ENCODE data around the gene ELMO1. TPM values are rescaled to one million over a fixed set of nuclear protein-coding genes. Genes with fewer than 3 reads are reported as not detected.

ELMO1 gene
- total and polyA plus RNA-seq, 2 of the 13 experiments (the other 11 are each of a cell fraction or from before 2014, with no cell fraction given), result 0.11 to 0.17 TPM

DNA sequence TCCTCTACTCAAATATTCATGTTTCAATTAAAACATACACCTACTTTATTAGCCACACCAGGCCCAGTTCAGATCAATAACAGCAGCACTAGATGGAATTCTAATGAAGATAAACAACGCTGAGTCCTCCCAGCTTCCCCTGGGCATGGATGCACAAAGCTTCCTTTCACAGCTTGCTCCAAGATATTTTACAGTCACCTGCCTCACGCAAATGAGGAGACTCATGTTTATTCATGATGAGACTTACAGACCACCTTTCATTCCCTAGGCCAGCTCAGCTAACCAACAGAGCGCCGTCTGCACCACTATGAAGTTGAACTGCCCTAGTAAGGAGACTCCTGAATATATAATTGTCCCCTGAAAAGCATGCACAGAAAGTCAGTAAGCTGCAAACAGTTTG, 441.4 kb downstream of the ELMO1 start:
- H3K79me2 ChIP-seq (ENCODE audit: insufficient read depth, low read length), result no peaks in the 10 kb centered on the region
- no peaks in the 10 kb centered on the region for H3K9me3 ChIP-seq (ENCODE audit: low read length)
- DNase-seq (ENCODE audit: low spot score), result no peak
- no peaks in the 10 kb centered on the region for H3K36me3 ChIP-seq (replicated peaks in 1 of 2; ENCODE audit: control insufficient read depth in 1 of 2, insufficient read depth in 2 of 2, low read length in 2 of 2)
- H3K27ac ChIP-seq (ENCODE audit: extremely low read length, insufficient read depth, low read length), result no peak overlapping the region
- WGBS (ENCODE audit: low lambda C conversion rate), result 82% methylated on average over 4 of the region's 4 CpGs
- no peaks in the 10 kb centered on the region for H3K27me3 ChIP-seq (ENCODE audit: control insufficient read depth in 1 of 2, insufficient read depth in 2 of 2, low read length in 2 of 2)
- H4K20me1 ChIP-seq (ENCODE audit: insufficient read depth, low read length), result no peaks in the 10 kb centered on the region
- no peak for ATAC-seq
- CTCF ChIA-PET (ENCODE audit: low intra/inter-chr PET ratio, low total read pairs), result no interaction called here
- intact Hi-C loops (cut with micrococcal nuclease; ENCODE audit: unreplicated experiment) (no loop called here), in situ Hi-C loops (cut with HindIII; ENCODE audit: extremely low pct_ligation_motif_present, low pct_unique_long_range_greater_than_20kb) (no loop called here)
- no TSS peak for BruUV-seq (replicated peaks)
- H3K9ac ChIP-seq (ENCODE audit: insufficient read depth, low read depth, low read length), result no peak overlapping the region
- FAIRE-seq, result no peak
- no peak overlapping the region for H3K4me2 ChIP-seq (ENCODE audit: low read depth, low read length)
- TF ChIP-seq, protein P1, sequence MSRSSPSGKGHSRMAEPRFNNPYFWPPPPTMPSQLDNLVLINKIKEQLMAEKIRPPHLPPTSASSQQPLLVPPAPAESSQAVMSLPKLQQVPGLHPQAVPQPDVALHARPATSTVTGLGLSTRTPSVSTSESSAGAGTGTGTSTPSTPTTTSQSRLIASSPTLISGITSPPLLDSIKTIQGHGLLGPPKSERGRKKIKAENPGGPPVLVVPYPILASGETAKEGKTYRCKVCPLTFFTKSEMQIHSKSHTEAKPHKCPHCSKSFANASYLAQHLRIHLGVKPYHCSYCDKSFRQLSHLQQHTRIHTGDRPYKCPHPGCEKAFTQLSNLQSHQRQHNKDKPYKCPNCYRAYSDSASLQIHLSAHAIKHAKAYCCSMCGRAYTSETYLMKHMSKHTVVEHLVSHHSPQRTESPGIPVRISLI (CRISPR knock-in tag; IDR thresholded peaks at IDR 0.05; ENCODE audit: borderline replicate concordance), result no peak
- no peak overlapping the region for H2AFZ ChIP-seq (ENCODE audit: low read length)
- POLR2A ChIA-PET, result interaction anchor here (1.5 kb wide), 1 partner anchor 36 kb away, joined by 4 read pairs; no protein-coding TSS in a partner anchor
- no peak overlapping the region for H3K4me3 ChIP-seq (replicated peaks in 1 of 3; ENCODE audit: insufficient read depth in 1 of 3, low read depth in 2 of 3, low read length in 3 of 3)
- H3K4me1 ChIP-seq (ENCODE audit: insufficient read depth, low read length), result peaks cover 23% of the 10 kb centered on the region

DNA sequence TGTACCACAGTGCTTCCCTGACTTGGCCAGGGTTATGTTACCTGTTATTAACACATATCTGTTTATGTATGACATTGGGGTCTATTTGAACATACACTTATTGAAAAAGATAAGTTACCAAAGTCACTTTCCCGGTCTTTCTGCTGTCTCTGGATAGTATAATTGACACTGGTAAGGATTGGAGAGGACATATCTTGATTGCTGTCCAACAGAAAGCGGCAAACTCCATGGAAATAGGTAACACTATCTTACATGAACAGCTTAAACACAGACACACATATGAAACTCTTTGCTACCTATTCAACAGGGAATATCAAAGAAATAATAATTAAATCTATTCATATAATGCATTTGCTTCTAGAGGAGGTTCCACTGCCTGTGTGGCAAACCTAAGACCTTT, 441.9 kb downstream of the ELMO1 start:
- H3K27me3 ChIP-seq (ENCODE audit: control insufficient read depth in 1 of 2, insufficient read depth in 2 of 2, low read length in 2 of 2), result no peaks in the 10 kb centered on the region
- no peaks in the 10 kb centered on the region for H3K79me2 ChIP-seq (ENCODE audit: insufficient read depth, low read length)
- H3K36me3 ChIP-seq (replicated peaks in 1 of 2; ENCODE audit: control insufficient read depth in 1 of 2, insufficient read depth in 2 of 2, low read length in 2 of 2), result no peaks in the 10 kb centered on the region
- H3K9ac ChIP-seq (ENCODE audit: insufficient read depth, low read depth, low read length), result no peak overlapping the region
- 55% methylated on average over 2 of the region's 2 CpGs for WGBS (ENCODE audit: low lambda C conversion rate)
- no peak overlapping the region for H3K4me3 ChIP-seq (replicated peaks in 1 of 3; ENCODE audit: insufficient read depth in 1 of 3, low read depth in 2 of 3, low read length in 3 of 3)
- no peak overlapping the region for H3K4me2 ChIP-seq (ENCODE audit: low read depth, low read length)
- no peak for ATAC-seq
- no peak overlapping the region for H3K27ac ChIP-seq (ENCODE audit: extremely low read length, insufficient read depth, low read length)
- FAIRE-seq, result no peak
- CTCF ChIA-PET (ENCODE audit: low intra/inter-chr PET ratio, low total read pairs), result no interaction called here
- POLR2A ChIA-PET, result interaction anchor here (1.0 kb wide), 1 partner anchor 35 kb away, joined by 3 read pairs; no protein-coding TSS in a partner anchor
- in situ Hi-C loops (cut with HindIII; ENCODE audit: extremely low pct_ligation_motif_present, low pct_unique_long_range_greater_than_20kb), result no loop called here
- intact Hi-C loops (cut with micrococcal nuclease; ENCODE audit: unreplicated experiment), result no loop called here
- no TSS peak for BruUV-seq (replicated peaks)
- no peaks in the 10 kb centered on the region for H4K20me1 ChIP-seq (ENCODE audit: insufficient read depth, low read length)
- DNase-seq (ENCODE audit: low spot score), result no peak
- H2AFZ ChIP-seq (ENCODE audit: low read length), result no peak overlapping the region
- H3K4me1 ChIP-seq (ENCODE audit: insufficient read depth, low read length), result peaks cover 26% of the 10 kb centered on the region
- no peaks in the 10 kb centered on the region for H3K9me3 ChIP-seq (ENCODE audit: low read length)
- no peak for TF ChIP-seq IRX3 (CRISPR knock-in tag; IDR thresholded peaks at IDR 0.05; ENCODE audit: borderline replicate concordance, low read depth)
- TF ChIP-seq ZSCAN20 (CRISPR knock-in tag; IDR thresholded peaks at IDR 0.05; ENCODE audit: borderline replicate concordance), result no peak
- TF ChIP-seq, protein P2, sequence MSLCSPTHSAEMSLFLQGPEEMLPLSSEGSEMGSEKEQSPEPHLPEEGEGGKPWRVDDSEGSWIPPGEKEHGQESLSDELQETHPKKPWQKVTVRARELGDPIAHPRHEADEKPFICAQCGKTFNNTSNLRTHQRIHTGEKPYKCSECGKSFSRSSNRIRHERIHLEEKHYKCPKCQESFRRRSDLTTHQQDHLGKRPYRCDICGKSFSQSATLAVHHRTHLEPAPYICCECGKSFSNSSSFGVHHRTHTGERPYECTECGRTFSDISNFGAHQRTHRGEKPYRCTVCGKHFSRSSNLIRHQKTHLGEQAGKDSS (CRISPR knock-in tag; IDR thresholded peaks at IDR 0.05; ENCODE audit: borderline replicate concordance, low read depth), result no peak
- no peak for TF ChIP-seq MAFG (CRISPR knock-in tag; IDR thresholded peaks at IDR 0.05)
- TF ChIP-seq ZNF251 (CRISPR knock-in tag; IDR thresholded peaks at IDR 0.05), result no peak
- TF ChIP-seq ZC3H13 (CRISPR knock-in tag; IDR thresholded peaks at IDR 0.05), result no peak
- TF ChIP-seq, protein P3, sequence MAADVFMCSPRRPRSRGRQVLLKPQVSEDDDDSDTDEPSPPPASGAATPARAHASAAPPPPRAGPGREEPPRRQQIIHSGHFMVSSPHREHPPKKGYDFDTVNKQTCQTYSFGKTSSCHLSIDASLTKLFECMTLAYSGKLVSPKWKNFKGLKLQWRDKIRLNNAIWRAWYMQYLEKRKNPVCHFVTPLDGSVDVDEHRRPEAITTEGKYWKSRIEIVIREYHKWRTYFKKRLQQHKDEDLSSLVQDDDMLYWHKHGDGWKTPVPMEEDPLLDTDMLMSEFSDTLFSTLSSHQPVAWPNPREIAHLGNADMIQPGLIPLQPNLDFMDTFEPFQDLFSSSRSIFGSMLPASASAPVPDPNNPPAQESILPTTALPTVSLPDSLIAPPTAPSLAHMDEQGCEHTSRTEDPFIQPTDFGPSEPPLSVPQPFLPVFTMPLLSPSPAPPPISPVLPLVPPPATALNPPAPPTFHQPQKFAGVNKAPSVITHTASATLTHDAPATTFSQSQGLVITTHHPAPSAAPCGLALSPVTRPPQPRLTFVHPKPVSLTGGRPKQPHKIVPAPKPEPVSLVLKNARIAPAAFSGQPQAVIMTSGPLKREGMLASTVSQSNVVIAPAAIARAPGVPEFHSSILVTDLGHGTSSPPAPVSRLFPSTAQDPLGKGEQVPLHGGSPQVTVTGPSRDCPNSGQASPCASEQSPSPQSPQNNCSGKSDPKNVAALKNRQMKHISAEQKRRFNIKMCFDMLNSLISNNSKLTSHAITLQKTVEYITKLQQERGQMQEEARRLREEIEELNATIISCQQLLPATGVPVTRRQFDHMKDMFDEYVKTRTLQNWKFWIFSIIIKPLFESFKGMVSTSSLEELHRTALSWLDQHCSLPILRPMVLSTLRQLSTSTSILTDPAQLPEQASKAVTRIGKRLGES (CRISPR knock-in tag; IDR thresholded peaks at IDR 0.05; ENCODE audit: borderline replicate concordance), result no peak
- TF ChIP-seq XBP1 (CRISPR knock-in tag; IDR thresholded peaks at IDR 0.05), result no peak
- TF ChIP-seq ZNF776 (CRISPR knock-in tag; IDR thresholded peaks at IDR 0.05), result no peak
- no peak for TF ChIP-seq ZNF296 (CRISPR knock-in tag; conservative IDR thresholded peaks at IDR 0.05)

Data from HepG2 (cell line).